ENCODE data around the gene GGCX. TPM values are rescaled to one million over a fixed set of nuclear protein-coding genes. Genes with fewer than 3 reads are reported as not detected.

The GGCX gene
- total and polyA plus RNA-seq, 12 donors = 14.0 to 31.1 (median 21.6) TPM

- Histone ChIP-seq H3K4me1 (peaks cover 7 to 26% (median 20%) of the 10 kb centered on the region in 9 donors), H3K9me3 (no peaks in the 10 kb centered on the region), H3K4me3 (no peak overlapping the region), H3K36me3 (no peaks in the 10 kb centered on the region), H3K27ac (no peak overlapping the region), H3K27me3 (no peaks in the 10 kb centered on the region)
- DNase-seq (no peak), ATAC-seq (no peak)
- TF ChIP-seq, protein P1, sequence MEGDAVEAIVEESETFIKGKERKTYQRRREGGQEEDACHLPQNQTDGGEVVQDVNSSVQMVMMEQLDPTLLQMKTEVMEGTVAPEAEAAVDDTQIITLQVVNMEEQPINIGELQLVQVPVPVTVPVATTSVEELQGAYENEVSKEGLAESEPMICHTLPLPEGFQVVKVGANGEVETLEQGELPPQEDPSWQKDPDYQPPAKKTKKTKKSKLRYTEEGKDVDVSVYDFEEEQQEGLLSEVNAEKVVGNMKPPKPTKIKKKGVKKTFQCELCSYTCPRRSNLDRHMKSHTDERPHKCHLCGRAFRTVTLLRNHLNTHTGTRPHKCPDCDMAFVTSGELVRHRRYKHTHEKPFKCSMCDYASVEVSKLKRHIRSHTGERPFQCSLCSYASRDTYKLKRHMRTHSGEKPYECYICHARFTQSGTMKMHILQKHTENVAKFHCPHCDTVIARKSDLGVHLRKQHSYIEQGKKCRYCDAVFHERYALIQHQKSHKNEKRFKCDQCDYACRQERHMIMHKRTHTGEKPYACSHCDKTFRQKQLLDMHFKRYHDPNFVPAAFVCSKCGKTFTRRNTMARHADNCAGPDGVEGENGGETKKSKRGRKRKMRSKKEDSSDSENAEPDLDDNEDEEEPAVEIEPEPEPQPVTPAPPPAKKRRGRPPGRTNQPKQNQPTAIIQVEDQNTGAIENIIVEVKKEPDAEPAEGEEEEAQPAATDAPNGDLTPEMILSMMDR (IDR thresholded peaks at IDR 0.05) = no peak
- WGBS, 2 donors = 97 to 100% methylated on average over 2 of the region's 2 CpGs
- intact Hi-C loops (cut with DNase I) = no loop called here
These were observed 32.9 kb downstream of the GGCX start for GRCh38 chr2:85528355-85528754.

- no peak for DNase-seq
- peaks cover 7 to 28% (median 20%) of the 10 kb centered on the region in 9 donors for H3K4me1 ChIP-seq
- no peak overlapping the region for H3K4me3 ChIP-seq
- intact Hi-C loops (cut with DNase I) = no loop called here
- no peaks in the 10 kb centered on the region for H3K36me3 ChIP-seq
- no peaks in the 10 kb centered on the region for H3K27me3 ChIP-seq
- no peak for ATAC-seq
- no peak overlapping the region for H3K27ac ChIP-seq
- TF ChIP-seq, protein P1 (IDR thresholded peaks at IDR 0.05) = no peak
- H3K9me3 ChIP-seq = no peaks in the 10 kb centered on the region
These were observed 33.5 kb downstream of the GGCX start for GRCh38 chr2:85527787-85528186.

- Histone ChIP-seq H3K27me3 (no peaks in the 10 kb centered on the region), H3K36me3 (no peaks in the 10 kb centered on the region), H3K27ac (peak overlapping the region in 7 of 10 donors; percentile 60 to 76 (median 67)), H3K4me1 (peaks cover 7 to 28% (median 20%) of the 10 kb centered on the region in 9 donors), H3K9me3 (no peaks in the 10 kb centered on the region), H3K4me3 (no peak overlapping the region)
- no peak for DNase-seq
- intact Hi-C loops (cut with DNase I) = no loop called here
- TF ChIP-seq, protein P1 (IDR thresholded peaks at IDR 0.05) = no peak
- no peak for ATAC-seq
- 81 to 85% methylated on average over 4 of the region's 4 CpGs for WGBS, 2 donors
These were observed 35.7 kb downstream of the GGCX start for GRCh38 chr2:85525567-85525966.

DNA sequence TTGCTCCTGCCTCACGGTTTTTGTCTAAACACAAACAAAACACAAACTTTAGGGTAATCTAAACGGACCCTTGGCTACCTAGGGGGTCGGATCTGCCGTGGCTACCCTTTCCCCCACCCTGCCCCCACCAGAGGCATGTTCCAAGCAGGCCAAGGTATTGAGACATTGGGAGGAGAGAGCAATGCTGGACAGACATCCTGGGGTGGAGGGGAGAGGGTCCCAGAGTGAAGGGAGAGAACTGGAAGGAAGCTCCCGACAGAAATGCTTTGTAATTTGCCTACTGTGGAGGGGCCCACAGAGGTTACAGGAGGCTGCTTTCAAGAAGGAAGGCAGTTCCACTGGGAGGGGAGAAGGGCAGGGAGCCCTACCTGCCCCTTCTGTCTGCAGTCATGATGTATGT, 36.3 kb downstream of the GGCX start:
- H3K27ac ChIP-seq = peak overlapping the region in 9 of 10 donors; percentile 60 to 76 (median 67)
- 70 to 73% methylated on average over 5 of the region's 5 CpGs for WGBS, 2 donors

More for the DNA sequence above, 36.3 kb downstream of the GGCX start:
- TF ChIP-seq, protein P1 (IDR thresholded peaks at IDR 0.05) = no peak
- Histone ChIP-seq H3K9me3 (no peaks in the 10 kb centered on the region), H3K4me1 (peaks cover 7 to 28% (median 20%) of the 10 kb centered on the region in 9 donors), H3K27me3 (no peaks in the 10 kb centered on the region), H3K4me3 (no peak overlapping the region), H3K36me3 (no peaks in the 10 kb centered on the region)
- no peak for DNase-seq
- intact Hi-C loops (cut with DNase I) = no loop called here
- no peak for ATAC-seq

All from heart right ventricle (tissue), 16 donors.